Activated T-helper 1 cell treated with Interleukin-2 at 50 U/mL for 16 hours (primary cell): ENCODE measurements around the gene PDE5A.

ENCODE experiments used
- DNase-seq: peaks from one replicate; pipeline ENCODE4 v3.0.0-alpha.2; 2020; ENCODE audit warnings: low read depth

PDE5A gene

GRCh38 chr4:119581190-119581873 lies 47.3 kb downstream of the PDE5A start:
- DNase-seq, result no peak

GRCh38 chr4:119580293-119580692 lies 48.3 kb downstream of the PDE5A start:
- no peak for DNase-seq

GRCh38 chr4:119579823-119580222 lies 48.8 kb downstream of the PDE5A start:
- DNase-seq, result no peak

GRCh38 chr4:119570401-119570800 lies 58.2 kb downstream of the PDE5A start:
- no peak for DNase-seq

GRCh38 chr4:119564106-119564505 lies 64.5 kb downstream of the PDE5A start:
- no peak for DNase-seq

GRCh38 chr4:119559044-119559647 lies 69.5 kb downstream of the PDE5A start:
- DNase-seq, result no peak

GRCh38 chr4:119550857-119551532 lies 77.6 kb downstream of the PDE5A start:
- DNase-seq, result no peak

- DNase-seq, result no peak
Observed at GRCh38 chr4:119549639-119550038, 79.0 kb downstream of the PDE5A start.

- no peak for DNase-seq
Observed at GRCh38 chr4:119543779-119544178, 84.8 kb downstream of the PDE5A start.

GRCh38 chr4:119543187-119543586 lies 85.4 kb downstream of the PDE5A start:
- DNase-seq, result no peak

GRCh38 chr4:119540249-119540648 lies 88.4 kb downstream of the PDE5A start:
- no peak for DNase-seq

GRCh38 chr4:119537586-119537985 lies 91.0 kb downstream of the PDE5A start:
- no peak for DNase-seq

- DNase-seq, result no peak
Observed at GRCh38 chr4:119536572-119537528, 91.8 kb downstream of the PDE5A start.

GRCh38 chr4:119532319-119532718 lies 96.3 kb downstream of the PDE5A start:
- no peak for DNase-seq

- DNase-seq, result no peak
Observed at GRCh38 chr4:119529788-119530187, 98.8 kb downstream of the PDE5A start.

GRCh38 chr4:119526786-119527550 lies 101.6 kb downstream of the PDE5A start:
- no peak for DNase-seq

- no peak for DNase-seq
Observed at GRCh38 chr4:119525771-119526712, 102.6 kb downstream of the PDE5A start.

GRCh38 chr4:119525005-119525749 lies 103.4 kb downstream of the PDE5A start:
- no peak for DNase-seq

- DNase-seq, result no peak
Observed at GRCh38 chr4:119523399-119523798, 105.2 kb downstream of the PDE5A start.

GRCh38 chr4:119521268-119521667 lies 107.3 kb downstream of the PDE5A start:
- no peak for DNase-seq
